ENCODE results near the gene ATXN1. TPM values are rescaled to one million over a fixed set of nuclear protein-coding genes. Genes with fewer than 3 reads are reported as not detected.

ATXN1 gene
- polyA plus RNA-seq, 1 donor (not counting 4 experiments of a cell fraction or from before 2014, with no cell fraction given) = 9.7 TPM

DNA sequence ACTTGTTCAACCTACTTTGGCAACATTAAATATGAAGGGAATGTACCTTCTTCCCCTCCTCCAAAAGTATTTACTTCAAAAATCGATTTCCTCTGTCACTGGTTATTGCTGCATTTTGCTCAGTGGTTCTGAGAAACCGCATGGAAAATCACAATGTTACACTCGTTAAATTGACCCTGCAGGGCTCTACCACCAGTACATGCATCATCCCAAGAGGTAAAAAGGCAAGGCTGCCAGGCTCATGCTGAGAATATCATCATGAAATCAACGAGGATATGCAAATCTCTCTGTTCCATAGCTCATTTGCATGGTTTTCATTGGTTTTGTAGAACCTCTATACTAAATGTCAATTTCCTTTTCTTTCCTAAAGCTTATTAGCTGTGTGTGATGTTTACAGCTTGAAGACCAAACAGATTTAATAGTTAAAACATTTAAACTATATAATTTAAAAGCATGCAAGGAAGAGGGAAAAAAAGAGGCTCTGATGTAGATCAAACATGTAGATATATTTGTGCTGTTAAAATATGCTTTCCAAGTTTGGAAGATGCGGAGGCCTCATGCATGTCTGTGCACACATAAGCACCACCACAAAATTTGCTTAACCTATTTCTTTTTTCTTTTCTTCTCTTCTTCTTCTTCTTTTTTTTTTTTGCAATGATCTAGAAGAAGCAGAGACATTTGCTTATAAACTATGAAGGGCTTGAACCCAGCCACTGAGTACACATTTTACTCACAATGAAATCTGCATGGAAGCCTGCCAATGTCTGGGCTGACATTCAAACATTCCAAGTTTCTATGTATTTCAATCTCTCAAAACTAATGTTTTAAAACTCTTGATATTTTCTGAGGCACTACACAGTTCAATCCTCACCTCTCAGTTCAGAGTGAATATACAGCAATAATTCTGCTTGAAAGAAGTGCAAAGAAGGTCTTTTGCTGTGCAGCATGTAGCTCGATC is 328.9 kb downstream of the ATXN1 start:
- no peak overlapping the region for H3K4me2 ChIP-seq (ENCODE audit: control insufficient read depth, extremely low read depth, insufficient read depth, low read depth, low read length)
- peaks cover 2% of the 10 kb centered on the region for H3K4me1 ChIP-seq (ENCODE audit: control insufficient read depth, extremely low read depth, insufficient read depth, low read length)
- H3K9me1 ChIP-seq (ENCODE audit: control insufficient read depth, extremely low read depth, insufficient read depth, low read length) = no peaks in the 10 kb centered on the region
- no peak overlapping the region for H3K4me3 ChIP-seq (ENCODE audit: control insufficient read depth in 2 of 3, extremely low read depth in 1 of 3, insufficient read depth in 2 of 3, low read depth in 1 of 3, low read length in 3 of 3)
- no peak for TF ChIP-seq EZH2 (IDR thresholded peaks at IDR 0.05; ENCODE audit: low read length)
- TF ChIP-seq, protein P1, sequence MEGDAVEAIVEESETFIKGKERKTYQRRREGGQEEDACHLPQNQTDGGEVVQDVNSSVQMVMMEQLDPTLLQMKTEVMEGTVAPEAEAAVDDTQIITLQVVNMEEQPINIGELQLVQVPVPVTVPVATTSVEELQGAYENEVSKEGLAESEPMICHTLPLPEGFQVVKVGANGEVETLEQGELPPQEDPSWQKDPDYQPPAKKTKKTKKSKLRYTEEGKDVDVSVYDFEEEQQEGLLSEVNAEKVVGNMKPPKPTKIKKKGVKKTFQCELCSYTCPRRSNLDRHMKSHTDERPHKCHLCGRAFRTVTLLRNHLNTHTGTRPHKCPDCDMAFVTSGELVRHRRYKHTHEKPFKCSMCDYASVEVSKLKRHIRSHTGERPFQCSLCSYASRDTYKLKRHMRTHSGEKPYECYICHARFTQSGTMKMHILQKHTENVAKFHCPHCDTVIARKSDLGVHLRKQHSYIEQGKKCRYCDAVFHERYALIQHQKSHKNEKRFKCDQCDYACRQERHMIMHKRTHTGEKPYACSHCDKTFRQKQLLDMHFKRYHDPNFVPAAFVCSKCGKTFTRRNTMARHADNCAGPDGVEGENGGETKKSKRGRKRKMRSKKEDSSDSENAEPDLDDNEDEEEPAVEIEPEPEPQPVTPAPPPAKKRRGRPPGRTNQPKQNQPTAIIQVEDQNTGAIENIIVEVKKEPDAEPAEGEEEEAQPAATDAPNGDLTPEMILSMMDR (optimal IDR thresholded peaks at IDR 0.05 in 1 of 3, IDR thresholded peaks at IDR 0.05 in 1 of 3, conservative IDR thresholded peaks at IDR 0.05 in 1 of 3; ENCODE audit: extremely low read depth in 1 of 3, insufficient read depth in 2 of 3, low read length in 3 of 3) = no peak
- dilution Hi-C loops (cut with MboI; ENCODE audit: extremely low pct_ligation_motif_present, low sequenced_read_pairs) = no loop called here
- no peak overlapping the region for H2AFZ ChIP-seq (ENCODE audit: control insufficient read depth, low read length)
- no peaks in the 10 kb centered on the region for H3K27me3 ChIP-seq (ENCODE audit: control insufficient read depth, extremely low read depth, insufficient read depth, low read length)
- no peak overlapping the region for H3K27ac ChIP-seq (ENCODE audit: control insufficient read depth, insufficient read depth, low read length)
- no peaks in the 10 kb centered on the region for H3K9me3 ChIP-seq (ENCODE audit: control insufficient read depth, low read depth, low read length)
- no peaks in the 10 kb centered on the region for H3K36me3 ChIP-seq (ENCODE audit: control insufficient read depth in 2 of 2, extremely low read depth in 1 of 2, insufficient read depth in 2 of 2, low read length in 2 of 2)
- H4K20me1 ChIP-seq (ENCODE audit: control insufficient read depth, extremely low read depth, insufficient read depth, low read length) = no peaks in the 10 kb centered on the region
- no peaks in the 10 kb centered on the region for H3K79me2 ChIP-seq (ENCODE audit: control insufficient read depth, insufficient read depth, low read length)
- FAIRE-seq (no peak), DNase-seq (ENCODE audit: low read depth, low spot score) (no peak)
- H3K9ac ChIP-seq (ENCODE audit: control insufficient read depth, extremely low read depth, insufficient read depth, low read length) = no peak overlapping the region

DNA sequence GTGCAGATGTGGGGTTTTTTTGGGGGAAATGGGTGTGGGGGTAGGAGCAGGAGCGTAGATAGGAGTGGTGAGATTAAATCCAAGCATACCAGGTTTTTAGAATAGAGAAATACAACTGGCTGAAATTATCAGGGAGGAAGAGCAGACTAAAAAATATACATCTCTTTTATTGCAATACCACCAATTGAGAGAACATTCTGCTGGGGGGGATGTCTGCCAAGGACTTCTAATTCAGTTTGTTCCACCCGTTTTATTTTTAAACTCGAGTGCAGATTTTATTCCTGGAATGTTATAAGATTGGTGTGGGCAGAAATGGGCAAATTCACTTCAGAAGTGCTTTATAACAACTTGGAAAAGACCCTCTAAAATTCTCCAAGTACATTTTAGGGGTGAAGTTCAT is 330.2 kb downstream of the ATXN1 start:
- dilution Hi-C loops (cut with MboI; ENCODE audit: extremely low pct_ligation_motif_present, low sequenced_read_pairs) = no loop called here
- Histone ChIP-seq H3K79me2 (ENCODE audit: control insufficient read depth, insufficient read depth, low read length) (no peaks in the 10 kb centered on the region), H3K9me1 (ENCODE audit: control insufficient read depth, extremely low read depth, insufficient read depth, low read length) (no peaks in the 10 kb centered on the region), H3K36me3 (ENCODE audit: control insufficient read depth in 2 of 2, extremely low read depth in 1 of 2, insufficient read depth in 2 of 2, low read length in 2 of 2) (no peaks in the 10 kb centered on the region), H3K4me1 (ENCODE audit: control insufficient read depth, extremely low read depth, insufficient read depth, low read length) (peaks cover 5% of the 10 kb centered on the region), H4K20me1 (ENCODE audit: control insufficient read depth, extremely low read depth, insufficient read depth, low read length) (no peaks in the 10 kb centered on the region), H3K4me2 (ENCODE audit: control insufficient read depth, extremely low read depth, insufficient read depth, low read depth, low read length) (no peak overlapping the region), H3K9me3 (ENCODE audit: control insufficient read depth, low read depth, low read length) (no peaks in the 10 kb centered on the region), H3K4me3 (ENCODE audit: control insufficient read depth in 2 of 3, extremely low read depth in 1 of 3, insufficient read depth in 2 of 3, low read depth in 1 of 3, low read length in 3 of 3) (no peak overlapping the region), H3K27me3 (ENCODE audit: control insufficient read depth, extremely low read depth, insufficient read depth, low read length) (no peaks in the 10 kb centered on the region), H2AFZ (ENCODE audit: control insufficient read depth, low read length) (no peak overlapping the region), H3K27ac (ENCODE audit: control insufficient read depth, insufficient read depth, low read length) (no peak overlapping the region), H3K9ac (ENCODE audit: control insufficient read depth, extremely low read depth, insufficient read depth, low read length) (no peak overlapping the region)
- TF ChIP-seq, protein P1 (optimal IDR thresholded peaks at IDR 0.05 in 1 of 3, IDR thresholded peaks at IDR 0.05 in 1 of 3, conservative IDR thresholded peaks at IDR 0.05 in 1 of 3; ENCODE audit: extremely low read depth in 1 of 3, insufficient read depth in 2 of 3, low read length in 3 of 3) = no peak
- no peak for TF ChIP-seq EZH2 (IDR thresholded peaks at IDR 0.05; ENCODE audit: low read length)
- DNase-seq (ENCODE audit: low read depth, low spot score) (no peak), FAIRE-seq (no peak)

Data from keratinocyte (primary cell).